Measurements from ENCODE around the gene SPCS2.

Gene SPCS2

GRCh38 chr11:74932169-74932568 lies 16.9 kb upstream of the SPCS2 start:
- Histone ChIP-seq H3K36me3 (peaks cover 29% of the 10 kb centered on the region), H3K9me3 (no peaks in the 10 kb centered on the region), H3K4me3 (ENCODE audit: low read depth in 1 of 2, low read length in 1 of 2) (no peak overlapping the region), H3K4me1 (ENCODE audit: control insufficient read depth in 1 of 2, insufficient read depth in 1 of 2, low read depth in 1 of 2, low read length in 1 of 2) (no peaks in the 10 kb centered on the region), H3K27ac (no peak overlapping the region), H3K27me3 (no peaks in the 10 kb centered on the region)
- TF ChIP-seq CTCF (IDR thresholded peaks at IDR 0.05), result no peak

GRCh38 chr11:74932797-74933196 lies 16.3 kb upstream of the SPCS2 start:
- no peaks in the 10 kb centered on the region for H3K4me1 ChIP-seq (ENCODE audit: control insufficient read depth in 1 of 2, insufficient read depth in 1 of 2, low read depth in 1 of 2, low read length in 1 of 2)
- peaks cover 29% of the 10 kb centered on the region for H3K36me3 ChIP-seq
- H3K4me3 ChIP-seq (ENCODE audit: low read depth in 1 of 2, low read length in 1 of 2), result no peak overlapping the region
- no peaks in the 10 kb centered on the region for H3K27me3 ChIP-seq
- H3K27ac ChIP-seq, result no peak overlapping the region
- no peaks in the 10 kb centered on the region for H3K9me3 ChIP-seq
- TF ChIP-seq CTCF (IDR thresholded peaks at IDR 0.05), result no peak

GRCh38 chr11:74933765-74934164 lies 15.3 kb upstream of the SPCS2 start:
- Histone ChIP-seq H3K4me1 (ENCODE audit: control insufficient read depth in 1 of 2, insufficient read depth in 1 of 2, low read depth in 1 of 2, low read length in 1 of 2) (no peaks in the 10 kb centered on the region), H3K4me3 (ENCODE audit: low read depth in 1 of 2, low read length in 1 of 2) (no peak overlapping the region), H3K27me3 (no peaks in the 10 kb centered on the region), H3K36me3 (peaks cover 29% of the 10 kb centered on the region), H3K9me3 (no peaks in the 10 kb centered on the region), H3K27ac (no peak overlapping the region)
- no peak for TF ChIP-seq CTCF (IDR thresholded peaks at IDR 0.05)

- TF ChIP-seq CTCF (IDR thresholded peaks at IDR 0.05), result no peak
- no peak overlapping the region for H3K27ac ChIP-seq
- no peaks in the 10 kb centered on the region for H3K4me1 ChIP-seq (ENCODE audit: control insufficient read depth in 1 of 2, insufficient read depth in 1 of 2, low read depth in 1 of 2, low read length in 1 of 2)
- H3K4me3 ChIP-seq (ENCODE audit: low read depth in 1 of 2, low read length in 1 of 2), result no peak overlapping the region
- no peaks in the 10 kb centered on the region for H3K9me3 ChIP-seq
- peaks cover 29% of the 10 kb centered on the region for H3K36me3 ChIP-seq
- no peaks in the 10 kb centered on the region for H3K27me3 ChIP-seq
These were observed 13.8 kb upstream of the SPCS2 start for GRCh38 chr11:74935285-74935684.

GRCh38 chr11:74936087-74936486 lies 13.0 kb upstream of the SPCS2 start:
- no peak overlapping the region for H3K27ac ChIP-seq
- H3K36me3 ChIP-seq, result peaks cover 29% of the 10 kb centered on the region
- no peak for TF ChIP-seq CTCF (IDR thresholded peaks at IDR 0.05)
- no peaks in the 10 kb centered on the region for H3K4me1 ChIP-seq (ENCODE audit: control insufficient read depth in 1 of 2, insufficient read depth in 1 of 2, low read depth in 1 of 2, low read length in 1 of 2)
- H3K4me3 ChIP-seq (ENCODE audit: low read depth in 1 of 2, low read length in 1 of 2), result no peak overlapping the region
- no peaks in the 10 kb centered on the region for H3K27me3 ChIP-seq
- no peaks in the 10 kb centered on the region for H3K9me3 ChIP-seq

- H3K4me3 ChIP-seq (ENCODE audit: low read depth in 1 of 2, low read length in 1 of 2), result no peak overlapping the region
- no peaks in the 10 kb centered on the region for H3K27me3 ChIP-seq
- peaks cover 29% of the 10 kb centered on the region for H3K36me3 ChIP-seq
- H3K9me3 ChIP-seq, result no peaks in the 10 kb centered on the region
- no peak for TF ChIP-seq CTCF (IDR thresholded peaks at IDR 0.05)
- H3K4me1 ChIP-seq (ENCODE audit: control insufficient read depth in 1 of 2, insufficient read depth in 1 of 2, low read depth in 1 of 2, low read length in 1 of 2), result no peaks in the 10 kb centered on the region
- H3K27ac ChIP-seq, result no peak overlapping the region
These were observed 12.1 kb upstream of the SPCS2 start for GRCh38 chr11:74936976-74937375.
